ENCODE results near the gene GUCY1A1. TPM values are rescaled to one million over a fixed set of nuclear protein-coding genes. Genes with fewer than 3 reads are reported as not detected.

GUCY1A1 gene
- total RNA-seq, 3 donors from 2014 or later: 8.2 to 75.8 (median 57.0) TPM

GRCh38 chr4:155768370-155768769 lies 101.7 kb downstream of the GUCY1A1 start:
- intact Hi-C loops (cut with DNase I; ENCODE audit: low total_unique reads): no loop called here
- Histone ChIP-seq H3K4me3 (no peak overlapping the region), H3K9me3 (no peaks in the 10 kb centered on the region), H3K4me1 (no peaks in the 10 kb centered on the region), H3K27ac (no peak overlapping the region), H3K27me3 (no peaks in the 10 kb centered on the region), H3K36me3 (no peaks in the 10 kb centered on the region)
- DNase-seq (ENCODE audit: low spot score in 2 of 2): no peak
- TF ChIP-seq POLR2A (IDR thresholded peaks at IDR 0.05) (no peak), CTCF (IDR thresholded peaks at IDR 0.05) (no peak), POLR2AphosphoS5 (IDR thresholded peaks at IDR 0.05) (no peak)

GRCh38 chr4:155769090-155769489 lies 102.4 kb downstream of the GUCY1A1 start:
- TF ChIP-seq POLR2A (IDR thresholded peaks at IDR 0.05) (no peak), POLR2AphosphoS5 (IDR thresholded peaks at IDR 0.05) (no peak), CTCF (IDR thresholded peaks at IDR 0.05) (no peak)
- intact Hi-C loops (cut with DNase I; ENCODE audit: low total_unique reads): no loop called here
- Histone ChIP-seq H3K9me3 (no peaks in the 10 kb centered on the region), H3K4me1 (no peaks in the 10 kb centered on the region), H3K27ac (no peak overlapping the region), H3K27me3 (no peaks in the 10 kb centered on the region), H3K4me3 (no peak overlapping the region), H3K36me3 (no peaks in the 10 kb centered on the region)
- no peak for DNase-seq (ENCODE audit: low spot score in 2 of 2)

- intact Hi-C loops (cut with DNase I; ENCODE audit: low total_unique reads): loop anchor here (5.0 kb wide), 1 partner anchor 310 kb away; no protein-coding TSS in a partner anchor
- DNase-seq (ENCODE audit: low spot score in 2 of 2): no peak
- Histone ChIP-seq H3K27ac (no peak overlapping the region), H3K36me3 (no peaks in the 10 kb centered on the region), H3K9me3 (no peaks in the 10 kb centered on the region), H3K27me3 (no peaks in the 10 kb centered on the region), H3K4me1 (no peaks in the 10 kb centered on the region), H3K4me3 (no peak overlapping the region)
- TF ChIP-seq CTCF (IDR thresholded peaks at IDR 0.05): no peak
- TF ChIP-seq POLR2A (IDR thresholded peaks at IDR 0.05): no peak
- no peak for TF ChIP-seq POLR2AphosphoS5 (IDR thresholded peaks at IDR 0.05)
These were observed 106.0 kb downstream of the GUCY1A1 start for GRCh38 chr4:155772459-155773195.

- Histone ChIP-seq H3K9me3 (no peaks in the 10 kb centered on the region), H3K4me1 (no peaks in the 10 kb centered on the region), H3K4me3 (no peak overlapping the region), H3K36me3 (no peaks in the 10 kb centered on the region), H3K27ac (no peak overlapping the region), H3K27me3 (no peaks in the 10 kb centered on the region)
- intact Hi-C loops (cut with DNase I; ENCODE audit: low total_unique reads): loop anchor here (5.0 kb wide), 1 partner anchor 311 kb away; no protein-coding TSS in a partner anchor
- TF ChIP-seq CTCF (IDR thresholded peaks at IDR 0.05) (no peak), POLR2AphosphoS5 (IDR thresholded peaks at IDR 0.05) (no peak), POLR2A (IDR thresholded peaks at IDR 0.05) (no peak)
- DNase-seq (ENCODE audit: low spot score in 2 of 2): no peak
These were observed 106.7 kb downstream of the GUCY1A1 start for GRCh38 chr4:155773196-155773800.

GRCh38 chr4:155774033-155774432 lies 107.4 kb downstream of the GUCY1A1 start:
- H3K27ac ChIP-seq: no peak overlapping the region
- no peaks in the 10 kb centered on the region for H3K4me1 ChIP-seq
- intact Hi-C loops (cut with DNase I; ENCODE audit: low total_unique reads): loop anchor here (5.0 kb wide), 1 partner anchor 312 kb away; no protein-coding TSS in a partner anchor
- TF ChIP-seq POLR2A (IDR thresholded peaks at IDR 0.05) (no peak), POLR2AphosphoS5 (IDR thresholded peaks at IDR 0.05) (no peak), CTCF (IDR thresholded peaks at IDR 0.05) (no peak)
- no peaks in the 10 kb centered on the region for H3K36me3 ChIP-seq
- no peak overlapping the region for H3K4me3 ChIP-seq
- DNase-seq (ENCODE audit: low spot score in 2 of 2): no peak
- no peaks in the 10 kb centered on the region for H3K27me3 ChIP-seq
- no peaks in the 10 kb centered on the region for H3K9me3 ChIP-seq
